ENCODE data around the gene ATP8B1. TPM values are rescaled to one million over a fixed set of nuclear protein-coding genes. Genes with fewer than 3 reads are reported as not detected.

Gene ATP8B1
- total RNA-seq, 1 experiment from 2014 or later, result 1.1 TPM

GRCh38 chr18:57697426-57697825 is 105.7 kb downstream of the ATP8B1 start:
- Mint-ChIP-seq H3K4me3 (no peak overlapping the region), H3K36me3 (ENCODE audit: insufficient read depth in 1 of 3, low read depth in 3 of 3) (no peaks in the 10 kb centered on the region), H3K27ac (peak overlapping the region in 1 of 3 experiments; percentile 51; a peak in 1 of 7 replicates), H3K27me3 (ENCODE audit: low read depth) (no peaks in the 10 kb centered on the region), H3K9me3 (no peaks in the 10 kb centered on the region), H3K4me1 (peaks cover 4 to 12% of the 10 kb centered on the region in 2 experiments; a peak in 3 of 4 replicates)
- H3K18ac ChIP-seq (ENCODE audit: insufficient read length, low read depth, low read length), result no peak overlapping the region
- no peaks in the 10 kb centered on the region for H3K79me1 ChIP-seq (ENCODE audit: insufficient read depth, low read depth, low read length, poor library complexity, severe bottlenecking)
- H3K23ac ChIP-seq (ENCODE audit: insufficient read length, low read depth, low read length), result no peak overlapping the region
- H2AFZ ChIP-seq (ENCODE audit: low read length), result no peak overlapping the region
- H4K20me1 ChIP-seq (ENCODE audit: control insufficient read depth, insufficient read depth, insufficient read length), result no peaks in the 10 kb centered on the region
- H3K9me3 ChIP-seq (ENCODE audit: control insufficient read depth, low read depth, low read length), result no peaks in the 10 kb centered on the region
- TF ChIP-seq CTCF (conservative IDR thresholded peaks at IDR 0.05), result no peak
- no peak overlapping the region for H4K8ac ChIP-seq (replicated peaks; ENCODE audit: insufficient read length, low read depth, low read length)
- no peaks in the 10 kb centered on the region for H3K4me1 ChIP-seq (ENCODE audit: insufficient read depth, low read length)
- no peak overlapping the region for H2AK5ac ChIP-seq (ENCODE audit: insufficient read length, low read length)
- no peak overlapping the region for H2BK12ac ChIP-seq (ENCODE audit: insufficient read length, low read depth, low read length)
- no peak overlapping the region for H3K14ac ChIP-seq (ENCODE audit: insufficient read depth, low read length)
- no peak overlapping the region for H2BK5ac ChIP-seq (ENCODE audit: insufficient read length, low read length)
- H3K27ac ChIP-seq (ENCODE audit: insufficient read length, low read depth, low read length), result no peak overlapping the region
- H3K9ac ChIP-seq (ENCODE audit: extremely low read depth, insufficient read length, low read length), result no peak overlapping the region
- WGBS (ENCODE audit: extremely low coverage, insufficient read length, low lambda C conversion rate), result no CpG with 5 or more reads among the region's 8 CpGs
- no peaks in the 10 kb centered on the region for H3K79me2 ChIP-seq (ENCODE audit: insufficient read depth, low read length)
- no peaks in the 10 kb centered on the region for H3K23me2 ChIP-seq (ENCODE audit: insufficient read length, low read depth, low read length, poor library complexity, severe bottlenecking)
- no peak overlapping the region for H3K56ac ChIP-seq (ENCODE audit: insufficient read length, low read depth, low read length)
- H2BK120ac ChIP-seq (ENCODE audit: low read depth, low read length, poor library complexity, severe bottlenecking), result no peak overlapping the region
- no peak overlapping the region for H3K4me2 ChIP-seq (ENCODE audit: insufficient read depth, insufficient read length, low read length)
- H3K27me3 ChIP-seq (ENCODE audit: insufficient read depth, low read length), result no peaks in the 10 kb centered on the region
- no peak overlapping the region for H4K91ac ChIP-seq (ENCODE audit: insufficient read length, low read depth, low read length)
- H3K4ac ChIP-seq (ENCODE audit: low read depth, low read length), result no peak overlapping the region
- no peak overlapping the region for H2BK15ac ChIP-seq (ENCODE audit: low read depth, low read length)
- no peak overlapping the region for H4K5ac ChIP-seq (ENCODE audit: insufficient read length, low read depth, low read length)
- no peak overlapping the region for H2BK20ac ChIP-seq (ENCODE audit: low read depth, low read length, poor library complexity, severe bottlenecking)
- no peak overlapping the region for H3T11ph ChIP-seq (ENCODE audit: low read length)
- no peak for DNase-seq

Measured in H9 (cell line).